ENCODE results near the gene PIP5K1B. TPM values are rescaled to one million over a fixed set of nuclear protein-coding genes. Genes with fewer than 3 reads are reported as not detected.

PIP5K1B gene
- total and polyA plus RNA-seq, 2 experiments from 2014 or later, result 3.7 to 10.2 TPM

GRCh38 chr9:68980341-68980914 is 275.4 kb downstream of the PIP5K1B start:
- peaks cover 33% of the 10 kb centered on the region for H3K4me1 ChIP-seq (ENCODE audit: insufficient read depth)
- TF ChIP-seq EZH2phosphoT487 (IDR thresholded peaks at IDR 0.05; ENCODE audit: low read depth, severe bottlenecking, unreplicated experiment), result no peak
- TF ChIP-seq CTCF (IDR thresholded peaks at IDR 0.05; ENCODE audit: poor library complexity), result no peak
- TF ChIP-seq EZH2 (IDR thresholded peaks at IDR 0.05; ENCODE audit: borderline replicate concordance), result no peak
- H3K9me2 ChIP-seq (replicated peaks; ENCODE audit: insufficient read depth), result no peaks in the 10 kb centered on the region
- peak overlapping the region; percentile 37 for H3K27ac ChIP-seq
- no peaks in the 10 kb centered on the region for H3K27me3 ChIP-seq
- no peak overlapping the region for H3K4me2 ChIP-seq
- no peak overlapping the region for H3K4me3 ChIP-seq
- DNase-seq (ENCODE audit: low spot score), result no peak
- WGBS (ENCODE audit: low lambda C conversion rate, missing lambda C conversion rate), result 70% methylated on average over 3 of the region's 3 CpGs
- no peak overlapping the region for H2AFZ ChIP-seq
- no peaks in the 10 kb centered on the region for H3K79me2 ChIP-seq
- H4K20me1 ChIP-seq (ENCODE audit: insufficient read depth, poor library complexity, severe bottlenecking), result no peaks in the 10 kb centered on the region
- no peaks in the 10 kb centered on the region for H3K9me3 ChIP-seq (ENCODE audit: low read depth)
- H3K36me3 ChIP-seq (replicated peaks; ENCODE audit: insufficient read depth, low read depth), result no peaks in the 10 kb centered on the region

GRCh38 chr9:68981789-68982188 is 276.7 kb downstream of the PIP5K1B start:
- no peak overlapping the region for H2AFZ ChIP-seq
- peaks cover 27% of the 10 kb centered on the region for H3K4me1 ChIP-seq (ENCODE audit: insufficient read depth)
- no peaks in the 10 kb centered on the region for H3K27me3 ChIP-seq
- H3K79me2 ChIP-seq, result no peaks in the 10 kb centered on the region
- no peaks in the 10 kb centered on the region for H3K9me2 ChIP-seq (replicated peaks; ENCODE audit: insufficient read depth)
- no peak for TF ChIP-seq CTCF (IDR thresholded peaks at IDR 0.05; ENCODE audit: poor library complexity)
- TF ChIP-seq EZH2 (IDR thresholded peaks at IDR 0.05; ENCODE audit: borderline replicate concordance), result no peak
- no peak for TF ChIP-seq EZH2phosphoT487 (IDR thresholded peaks at IDR 0.05; ENCODE audit: low read depth, severe bottlenecking, unreplicated experiment)
- no peak overlapping the region for H3K4me3 ChIP-seq
- H3K4me2 ChIP-seq, result peak overlapping the region; percentile 21
- H3K9me3 ChIP-seq (ENCODE audit: low read depth), result no peaks in the 10 kb centered on the region
- DNase-seq (ENCODE audit: low spot score), result no peak
- H3K27ac ChIP-seq, result peak overlapping the region; percentile 2
- no peaks in the 10 kb centered on the region for H4K20me1 ChIP-seq (ENCODE audit: insufficient read depth, poor library complexity, severe bottlenecking)
- no peaks in the 10 kb centered on the region for H3K36me3 ChIP-seq (replicated peaks; ENCODE audit: insufficient read depth, low read depth)
- 28% methylated on average over 6 of the region's 6 CpGs for WGBS (ENCODE audit: low lambda C conversion rate, missing lambda C conversion rate)

GRCh38 chr9:68983008-68983411 is 278.0 kb downstream of the PIP5K1B start:
- peaks cover 27% of the 10 kb centered on the region for H3K4me1 ChIP-seq (ENCODE audit: insufficient read depth)
- no peaks in the 10 kb centered on the region for H3K79me2 ChIP-seq

More at GRCh38 chr9:68983008-68983411, 278.0 kb downstream of the PIP5K1B start:
- Histone ChIP-seq H2AFZ (no peak overlapping the region), H3K27me3 (no peaks in the 10 kb centered on the region), H3K9me3 (ENCODE audit: low read depth) (no peaks in the 10 kb centered on the region), H3K4me3 (no peak overlapping the region), H3K9me2 (replicated peaks; ENCODE audit: insufficient read depth) (no peaks in the 10 kb centered on the region), H3K4me2 (no peak overlapping the region), H3K27ac (no peak overlapping the region), H3K36me3 (replicated peaks; ENCODE audit: insufficient read depth, low read depth) (no peaks in the 10 kb centered on the region), H4K20me1 (ENCODE audit: insufficient read depth, poor library complexity, severe bottlenecking) (no peaks in the 10 kb centered on the region)
- DNase-seq (ENCODE audit: low spot score), result no peak
- TF ChIP-seq CTCF (IDR thresholded peaks at IDR 0.05; ENCODE audit: poor library complexity), result no peak
- TF ChIP-seq EZH2phosphoT487 (IDR thresholded peaks at IDR 0.05; ENCODE audit: low read depth, severe bottlenecking, unreplicated experiment), result no peak
- no peak for TF ChIP-seq EZH2 (IDR thresholded peaks at IDR 0.05; ENCODE audit: borderline replicate concordance)

Measured in hepatocyte (in vitro differentiated cells).